ENCODE data around the gene KIAA0586. TPM values are rescaled to one million over a fixed set of nuclear protein-coding genes. Genes with fewer than 3 reads are reported as not detected.

The KIAA0586 gene
- total and polyA plus RNA-seq, 5 donors: 3.8 to 11.2 (median 9.7) TPM

GRCh38 chr14:58549105-58549757 lies 121.7 kb downstream of the KIAA0586 start:
- no peaks in the 10 kb centered on the region for H3K4me1 ChIP-seq (ENCODE audit: control insufficient read depth, insufficient read depth, low read length)
- H3K9me3 ChIP-seq (ENCODE audit: control insufficient read depth, low read length): no peaks in the 10 kb centered on the region
- WGBS: 66% methylated on average over 1 of the region's 1 CpG
- no peak overlapping the region for H3K4me3 ChIP-seq (ENCODE audit: low read length)
- H3K27ac ChIP-seq (ENCODE audit: low read length): no peak overlapping the region
- no peak for ATAC-seq
- intact Hi-C loops (cut with DNase I): no loop called here
- no peak for DNase-seq
- H3K27me3 ChIP-seq (ENCODE audit: control insufficient read depth, insufficient read depth): no peaks in the 10 kb centered on the region

- no peaks in the 10 kb centered on the region for H3K4me1 ChIP-seq (ENCODE audit: control insufficient read depth, insufficient read depth, low read length)
- H3K9me3 ChIP-seq (ENCODE audit: control insufficient read depth, low read length): no peaks in the 10 kb centered on the region
- WGBS: 95% methylated on average over 3 of the region's 3 CpGs
- H3K27ac ChIP-seq (ENCODE audit: low read length): no peak overlapping the region
- DNase-seq (no peak), ATAC-seq (no peak)
- intact Hi-C loops (cut with DNase I): no loop called here
- no peak overlapping the region for H3K4me3 ChIP-seq (ENCODE audit: low read length)
- H3K27me3 ChIP-seq (ENCODE audit: control insufficient read depth, insufficient read depth): no peaks in the 10 kb centered on the region
Measured at GRCh38 chr14:58553959-58554358, 126.4 kb downstream of the KIAA0586 start.

GRCh38 chr14:58555647-58556046 lies 128.1 kb downstream of the KIAA0586 start:
- no peaks in the 10 kb centered on the region for H3K27me3 ChIP-seq (ENCODE audit: control insufficient read depth, insufficient read depth)
- H3K27ac ChIP-seq (ENCODE audit: low read length): no peak overlapping the region
- no peak overlapping the region for H3K4me3 ChIP-seq (ENCODE audit: low read length)
- no peaks in the 10 kb centered on the region for H3K4me1 ChIP-seq (ENCODE audit: control insufficient read depth, insufficient read depth, low read length)
- ATAC-seq: no peak
- H3K9me3 ChIP-seq (ENCODE audit: control insufficient read depth, low read length): no peaks in the 10 kb centered on the region
- DNase-seq: no peak
- intact Hi-C loops (cut with DNase I): no loop called here

- WGBS: 95% methylated on average over 4 of the region's 4 CpGs
- no peaks in the 10 kb centered on the region for H3K9me3 ChIP-seq (ENCODE audit: control insufficient read depth, low read length)
- intact Hi-C loops (cut with DNase I): no loop called here
- H3K4me3 ChIP-seq (ENCODE audit: low read length): no peak overlapping the region
- no peak for DNase-seq
- H3K27me3 ChIP-seq (ENCODE audit: control insufficient read depth, insufficient read depth): no peaks in the 10 kb centered on the region
- no peak overlapping the region for H3K27ac ChIP-seq (ENCODE audit: low read length)
- no peaks in the 10 kb centered on the region for H3K4me1 ChIP-seq (ENCODE audit: control insufficient read depth, insufficient read depth, low read length)
- ATAC-seq: no peak
Measured at GRCh38 chr14:58557242-58557641, 129.7 kb downstream of the KIAA0586 start.

- no peaks in the 10 kb centered on the region for H3K9me3 ChIP-seq (ENCODE audit: control insufficient read depth, low read length)
- H3K27me3 ChIP-seq (ENCODE audit: control insufficient read depth, insufficient read depth): no peaks in the 10 kb centered on the region
- DNase-seq: no peak
- ATAC-seq: no peak
- no peak overlapping the region for H3K27ac ChIP-seq (ENCODE audit: low read length)
- WGBS: 31% methylated on average over 3 of the region's 3 CpGs
- H3K4me3 ChIP-seq (ENCODE audit: low read length): no peak overlapping the region
- H3K4me1 ChIP-seq (ENCODE audit: control insufficient read depth, insufficient read depth, low read length): no peaks in the 10 kb centered on the region
- intact Hi-C loops (cut with DNase I): no loop called here
Measured at GRCh38 chr14:58560208-58560607, 132.7 kb downstream of the KIAA0586 start.

GRCh38 chr14:58562141-58562540 lies 134.6 kb downstream of the KIAA0586 start:
- H3K4me1 ChIP-seq (ENCODE audit: control insufficient read depth, insufficient read depth, low read length): no peaks in the 10 kb centered on the region
- no peak overlapping the region for H3K4me3 ChIP-seq (ENCODE audit: low read length)
- DNase-seq (no peak), ATAC-seq (no peak)
- H3K27ac ChIP-seq (ENCODE audit: low read length): no peak overlapping the region
- H3K27me3 ChIP-seq (ENCODE audit: control insufficient read depth, insufficient read depth): no peaks in the 10 kb centered on the region
- H3K9me3 ChIP-seq (ENCODE audit: control insufficient read depth, low read length): no peaks in the 10 kb centered on the region
- WGBS: 86% methylated on average over 2 of the region's 2 CpGs
- intact Hi-C loops (cut with DNase I): no loop called here

- H3K9me3 ChIP-seq (ENCODE audit: control insufficient read depth, low read length): no peaks in the 10 kb centered on the region
- DNase-seq (no peak), ATAC-seq (no peak)
- no peak overlapping the region for H3K27ac ChIP-seq (ENCODE audit: low read length)
- WGBS: 73% methylated on average over 3 of the region's 3 CpGs
- no peaks in the 10 kb centered on the region for H3K4me1 ChIP-seq (ENCODE audit: control insufficient read depth, insufficient read depth, low read length)
- intact Hi-C loops (cut with DNase I): no loop called here
- H3K4me3 ChIP-seq (ENCODE audit: low read length): no peak overlapping the region
- H3K27me3 ChIP-seq (ENCODE audit: control insufficient read depth, insufficient read depth): no peaks in the 10 kb centered on the region
Measured at GRCh38 chr14:58563978-58564377, 136.5 kb downstream of the KIAA0586 start.

GRCh38 chr14:58565832-58566231 lies 138.3 kb downstream of the KIAA0586 start:
- intact Hi-C loops (cut with DNase I): no loop called here
- DNase-seq: no peak
- no peak for ATAC-seq
- no peaks in the 10 kb centered on the region for H3K9me3 ChIP-seq (ENCODE audit: control insufficient read depth, low read length)
- H3K27me3 ChIP-seq (ENCODE audit: control insufficient read depth, insufficient read depth): no peaks in the 10 kb centered on the region
- no peak overlapping the region for H3K4me3 ChIP-seq (ENCODE audit: low read length)
- 73% methylated on average over 4 of the region's 4 CpGs for WGBS
- H3K4me1 ChIP-seq (ENCODE audit: control insufficient read depth, insufficient read depth, low read length): no peaks in the 10 kb centered on the region
- H3K27ac ChIP-seq (ENCODE audit: low read length): no peak overlapping the region

GRCh38 chr14:58566979-58567378 lies 139.5 kb downstream of the KIAA0586 start:
- ATAC-seq: no peak
- H3K27ac ChIP-seq (ENCODE audit: low read length): no peak overlapping the region
- H3K4me1 ChIP-seq (ENCODE audit: control insufficient read depth, insufficient read depth, low read length): no peaks in the 10 kb centered on the region
- no peaks in the 10 kb centered on the region for H3K27me3 ChIP-seq (ENCODE audit: control insufficient read depth, insufficient read depth)
- no peaks in the 10 kb centered on the region for H3K9me3 ChIP-seq (ENCODE audit: control insufficient read depth, low read length)
- intact Hi-C loops (cut with DNase I): no loop called here
- WGBS: 95% methylated on average over 3 of the region's 3 CpGs
- no peak for DNase-seq
- no peak overlapping the region for H3K4me3 ChIP-seq (ENCODE audit: low read length)

- intact Hi-C loops (cut with DNase I): no loop called here
- WGBS: 95% methylated on average over 3 of the region's 3 CpGs
Measured at GRCh38 chr14:58568322-58568721, 140.8 kb downstream of the KIAA0586 start.

GRCh38 chr14:58571256-58571655 lies 143.7 kb downstream of the KIAA0586 start:
- no peak overlapping the region for H3K4me3 ChIP-seq (ENCODE audit: low read length)
- H3K27me3 ChIP-seq (ENCODE audit: control insufficient read depth, insufficient read depth): no peaks in the 10 kb centered on the region
- intact Hi-C loops (cut with DNase I): no loop called here
- H3K9me3 ChIP-seq (ENCODE audit: control insufficient read depth, low read length): no peaks in the 10 kb centered on the region
- H3K4me1 ChIP-seq (ENCODE audit: control insufficient read depth, insufficient read depth, low read length): no peaks in the 10 kb centered on the region
- WGBS: 95% methylated on average over 7 of the region's 7 CpGs
- ATAC-seq: no peak
- DNase-seq: no peak
- H3K27ac ChIP-seq (ENCODE audit: low read length): no peak overlapping the region

More at GRCh38 chr14:58568322-58568721, 140.8 kb downstream of the KIAA0586 start:
- DNase-seq (no peak), ATAC-seq (no peak)
- Histone ChIP-seq H3K27me3 (ENCODE audit: control insufficient read depth, insufficient read depth) (no peaks in the 10 kb centered on the region), H3K27ac (ENCODE audit: low read length) (no peak overlapping the region), H3K9me3 (ENCODE audit: control insufficient read depth, low read length) (no peaks in the 10 kb centered on the region), H3K4me1 (ENCODE audit: control insufficient read depth, insufficient read depth, low read length) (no peaks in the 10 kb centered on the region), H3K4me3 (ENCODE audit: low read length) (no peak overlapping the region)

Data from right cardiac atrium (tissue), 5 donors.